K562 (cell line): ENCODE measurements around the gene ZCCHC24. TPM values are rescaled to one million over a fixed set of nuclear protein-coding genes. Genes with fewer than 3 reads are reported as not detected.

Source experiments
- ATAC-seq: fragments of 200-7000 bp; cut with Tn5 transposase; 3 replicates; pipeline ENCODE4 v1.9.1; 2020; ENCODE audit warnings: moderate library complexity
- BruUV-seq: library from RNA; stranded (reverse); fragments of 400-500 nt; replicated peaks from 2 replicates; lab custom pipeline; 2021; lab: Mats Ljungman, UMichigan
- CTCF ChIA-PET: fragments of 300-600 bp; formaldehyde crosslinking; extraction: SDS; loops from one replicate; lab custom pipeline; 2021; ENCODE audit warnings: low intra/inter-chr PET ratio; lab: Yijun Ruan, JAX
- POLR2A ChIA-PET: fragments of 300-600, 350-650 bp; sonication (Branson Sonifier 250); formaldehyde crosslinking; extraction: SDS; loops from one replicate; lab custom pipeline; 2021; ENCODE audit warnings: antibody characterized with exemption, inconsistent platforms; lab: Yijun Ruan, JAX
- DNase-seq, 4 experiments: peaks; one replicate each; pipeline versions ENCODE4 v3.0.0 to v3.0.0-alpha.2; 2011 to 2018; ENCODE audit warnings: low spot score in 3 of 4, mixed read lengths in 3 of 4; ENCODE audit errors: extremely low read depth in 1 of 4
- FAIRE-seq: peaks from 2 replicates; lab custom pipeline; 2011; peaks lifted over from hg19 to GRCh38; lab: Jason Lieb, UNC
- H2AFZ ChIP-seq: 2 replicates; pipeline ENCODE4 v1.6.0; 2011; ENCODE audit warnings: low read depth, low read length, control low read depth, inconsistent platforms
- H3K27ac ChIP-seq: fragments of 200-600 bp; 3 replicates; pipeline ENCODE4 v1.8.0; 2011; ENCODE audit warnings: low read depth, mild to moderate bottlenecking, control low read depth, inconsistent platforms, low read length, moderate library complexity, mixed read lengths; ENCODE audit errors: extremely low read depth
- H3K27me3 ChIP-seq, 2 experiments: fragments of 300-600 bp in 1 of 2; 2 replicates in 1 of 2; 3 replicates in 1 of 2; pipeline versions ENCODE4 v1.6.0 to v1.8.0; 2011; ENCODE audit warnings: inconsistent platforms in 2 of 2, low read length in 2 of 2, mild to moderate bottlenecking in 1 of 2, mixed read lengths in 1 of 2, moderate library complexity in 1 of 2; ENCODE audit not compliant: control insufficient read depth in 2 of 2, insufficient read depth in 2 of 2
- H3K36me3 ChIP-seq: fragments of 300-600 bp; 3 replicates; pipeline ENCODE4 v1.8.0; 2011; ENCODE audit warnings: mild to moderate bottlenecking, low read length, inconsistent platforms; ENCODE audit not compliant: control insufficient read depth, insufficient read depth
- H3K4me1 ChIP-seq, 2 experiments: fragments of 200-600 bp in 1 of 2; replicated peaks in 1 of 2; 2 replicates in 1 of 2; 3 replicates in 1 of 2; pipeline versions ENCODE4 v1.5.1 to v1.8.0; 2011; ENCODE audit warnings: inconsistent platforms in 2 of 2, low read length in 2 of 2, mild to moderate bottlenecking in 1 of 2, mixed read lengths in 1 of 2, moderate library complexity in 1 of 2; ENCODE audit not compliant: control insufficient read depth in 2 of 2, insufficient read depth in 2 of 2
- H3K4me2 ChIP-seq: 2 replicates; pipeline ENCODE4 v1.6.1; 2011; ENCODE audit warnings: low read length, control low read depth, inconsistent platforms, mixed read lengths; ENCODE audit not compliant: insufficient read depth
- H3K4me3 ChIP-seq: fragments of 200-600 bp; sonication (generic), shearing (Covaris generic); 2 replicates; pipeline ENCODE4 v1.5.1; 2016; ENCODE audit warnings: control low read depth, inconsistent platforms
- H3K79me2 ChIP-seq: fragments of 200-600 bp; 3 replicates; pipeline ENCODE4 v1.8.0; 2011; ENCODE audit warnings: low read length, inconsistent platforms; ENCODE audit not compliant: control insufficient read depth, insufficient read depth
- H3K9ac ChIP-seq, 2 experiments: 2 replicates each; pipeline versions ENCODE4 v1.6.0 to v1.6.1; 2011; ENCODE audit warnings: low read depth in 2 of 2, low read length in 2 of 2, control low read depth in 1 of 2, inconsistent platforms in 1 of 2, mild to moderate bottlenecking in 1 of 2, mixed read lengths in 1 of 2; ENCODE audit not compliant: insufficient read depth in 1 of 2
- H3K9me1 ChIP-seq: one replicate; pipeline ENCODE4 v1.6.0; 2011; ENCODE audit warnings: inconsistent platforms, mild to moderate bottlenecking, low read length, moderate library complexity; ENCODE audit not compliant: control insufficient read depth, insufficient read depth
- H3K9me3 ChIP-seq: replicated peaks from 2 replicates; pipeline ENCODE4 v1.5.1; 2011; ENCODE audit warnings: low read depth, low read length, inconsistent platforms; ENCODE audit not compliant: control insufficient read depth, insufficient read depth
- H4K20me1 ChIP-seq: replicated peaks from 2 replicates; pipeline ENCODE4 v1.6.1; 2011; ENCODE audit warnings: low read length, inconsistent platforms, mixed read lengths; ENCODE audit not compliant: control insufficient read depth, insufficient read depth
- BRD9 ChIP-seq: fragments of 450-650 bp; IDR thresholded peaks from 2 replicates; pipeline ENCODE4 v1.6.1; 2018; ENCODE audit warnings: low read depth; ENCODE audit not compliant: partially characterized antibody
- CBFA2T2 ChIP-seq: fragments of 450-650 bp; conservative IDR thresholded peaks from 2 replicates; pipeline ENCODE4 v1.6.1; 2017; ENCODE audit warnings: mild to moderate bottlenecking
- CBFA2T3 ChIP-seq: fragments of 450-650 bp; IDR thresholded peaks from 2 replicates; pipeline ENCODE4 v1.6.1; 2017
- DACH1 ChIP-seq: fragments of 450-650 bp; IDR thresholded peaks from 2 replicates; pipeline ENCODE4 v1.6.1; 2018; ENCODE audit not compliant: partially characterized antibody
- ESRRB ChIP-seq: fragments of 250-450 bp; sonication (Bioruptor Pico); IDR thresholded peaks from 2 replicates; pipeline ENCODE4 v1.5.0; 2020; ENCODE audit warnings: mild to moderate bottlenecking, moderate library complexity, borderline replicate concordance
- FOXA3 ChIP-seq, 2 experiments: fragments of 450-650 bp in 1 of 2; sonication (generic) in 1 of 2; formaldehyde crosslinking; IDR thresholded peaks in 1 of 2; conservative IDR thresholded peaks in 1 of 2; 2 replicates each; pipeline versions ENCODE4 v1.4.0 to v1.8.0; 2020 to 2022; ENCODE audit warnings: mild to moderate bottlenecking in 2 of 2, missing genetic modification reagents in 1 of 2
- HDAC1 ChIP-seq, 2 experiments: fragments of 450-650 bp; IDR thresholded peaks; 2 replicates each; pipeline ENCODE4 v1.6.1; 2016 to 2017; ENCODE audit warnings: inconsistent platforms in 1 of 2, mild to moderate bottlenecking in 1 of 2, moderate library complexity in 1 of 2
- NCOA6 ChIP-seq: fragments of 450-650 bp; IDR thresholded peaks from 2 replicates; pipeline ENCODE4 v1.6.1; 2017; ENCODE audit warnings: mild to moderate bottlenecking
- PML ChIP-seq: IDR thresholded peaks from 2 replicates; pipeline ENCODE4 v1.6.1; 2012; ENCODE audit warnings: low read length, inconsistent platforms
- POLR2AphosphoS5 ChIP-seq: IDR thresholded peaks from 2 replicates; pipeline ENCODE4 v1.6.1; 2011; ENCODE audit warnings: mild to moderate bottlenecking, low read depth, low read length, moderate library complexity; ENCODE audit not compliant: control insufficient read depth, insufficient read depth
- RERE ChIP-seq: sonication (generic); formaldehyde crosslinking; IDR thresholded peaks from 2 replicates; pipeline ENCODE4 v1.8.0; 2023; ENCODE audit warnings: missing genetic modification reagents, mild to moderate bottlenecking, borderline replicate concordance
- SIN3A ChIP-seq, 2 experiments: fragments of 150-350 bp in 1 of 2; IDR thresholded peaks; 2 replicates each; pipeline ENCODE4 v1.6.1; 2011 to 2016; ENCODE audit warnings: borderline replicate concordance in 2 of 2, low read depth in 2 of 2, low read length in 2 of 2, mild to moderate bottlenecking in 2 of 2, moderate library complexity in 2 of 2; ENCODE audit not compliant: control insufficient read depth in 1 of 2
- TCF3 ChIP-seq: sonication (generic); formaldehyde crosslinking; IDR thresholded peaks from 2 replicates; pipeline ENCODE4 v1.4.0; 2020; ENCODE audit warnings: mild to moderate bottlenecking, missing genetic modification reagents
- TFAP4 ChIP-seq: sonication (generic); formaldehyde crosslinking; IDR thresholded peaks from 2 replicates; pipeline ENCODE4 v1.8.0; 2022; ENCODE audit warnings: missing genetic modification reagents, mild to moderate bottlenecking, moderate library complexity, borderline replicate concordance
- ZKSCAN1 ChIP-seq: fragments of 150-350 bp; IDR thresholded peaks from 2 replicates; pipeline ENCODE4 v1.6.1; 2016; ENCODE audit warnings: low read depth, low read length
- WGBS: fragments of 100-300 bp; shearing (Covaris generic); methylation state at CpG from one replicate; pipeline ENCODE4 v1.1.6; 2016; ENCODE audit warnings: low coverage, mixed read lengths; ENCODE audit not compliant: insufficient coverage; ENCODE audit errors: missing lambda C conversion rate; 5-methylcytosine and 5-hydroxymethylcytosine counted together
- in situ Hi-C: fragments of 300-500 bp; cut with MboI; formaldehyde crosslinking; loops from 4 replicates; pipeline ENCODE4 v1.15.0; 2018; ENCODE audit warnings: inconsistent platforms, mixed read lengths
- intact Hi-C: fragments of 100-400 bp; cut with micrococcal nuclease; formaldehyde crosslinking; loops from 2 replicates; pipeline ENCODE4 v1.14.2; 2022
- polyA plus RNA-seq, 8 experiments: library from polyadenylated mRNA; depleted of rRNA in 4 of 8; stranded (reverse) in 5 of 8; unstranded in 3 of 8; fragments of >200 nt; fragmentation: Nextera tagmentation in 2 of 8; fragmentation: Illumina TruSeq in 1 of 8; extraction: Ambion mirVana in 2 of 8; extraction: Trizol in 1 of 8; gene quantifications; 2 replicates each; pipeline versions ENCODE4 v1.2.1 to v1.2.3, GENCODE V29; 2011 to 2014; ENCODE audit warnings: inconsistent platforms in 1 of 8, missing spikeins in 1 of 8
- total RNA-seq, 7 experiments: library from RNA; depleted of rRNA in 6 of 7; stranded (reverse); fragments of >200 nt in 6 of 7; fragmentation: Illumina TruSeq in 2 of 7; extraction: Trizol in 2 of 7; gene quantifications; 2 replicates each; pipeline versions ENCODE4 v1.2.1 to v1.2.3, GENCODE V29; 2011 to 2021; ENCODE audit warnings: low replicate concordance in 1 of 7

ZCCHC24 gene
- total and polyA plus RNA-seq, 9 of the 15 experiments (the other 6 are each of a cell fraction or from before 2014, with no cell fraction given) = 0.84 to 11.0 (median 4.6) TPM

GRCh38 chr10:79348640-79348988, 96.8 kb downstream of the ZCCHC24 start:
- peaks cover 21% of the 10 kb centered on the region for H3K9me1 ChIP-seq
- H3K79me2 ChIP-seq = peaks cover 39% of the 10 kb centered on the region
- H3K9ac ChIP-seq = peak overlapping the region; percentile 95 to 99
- no peak overlapping the region for H2AFZ ChIP-seq
- H3K36me3 ChIP-seq = peaks cover 54% of the 10 kb centered on the region
- DNase-seq = peak; percentile 24 to 55 (median 40)
- H3K9me3 ChIP-seq = no peaks in the 10 kb centered on the region
- H3K4me1 ChIP-seq = peaks cover 25 to 50% of the 10 kb centered on the region in 2 experiments
- no peaks in the 10 kb centered on the region for H3K27me3 ChIP-seq
- in situ Hi-C loops (no loop called here), intact Hi-C loops (no loop called here)
- peaks cover 25% of the 10 kb centered on the region for H4K20me1 ChIP-seq
- 11% methylated on average over 3 of the region's 3 CpGs for WGBS
- TSS peak; percentile 32 for BruUV-seq
- ChIA-PET POLR2A (interaction anchor here (0.5 to 2.7 kb wide), 11 partner anchors 9 to 1301 kb away, joined by 3 to 9 read pairs (median 5); partner anchors contain the start of gene ZCCHC24), CTCF (no interaction called here)
- H3K4me2 ChIP-seq = peak overlapping the region; percentile 88
- no peak for ATAC-seq
- H3K4me3 ChIP-seq = peak overlapping the region; percentile 88
- TF ChIP-seq RERE (no peak), PML (no peak), HDAC1 (IDR thresholded peaks at IDR 0.05) (0 out of 4 replicates have a peak, but pooled peaks of 1 of the 2 experiments have one; percentile 35), CBFA2T2 (peak; percentile 48; the same call in 1 of the 2 replicates), SIN3A (IDR thresholded peaks at IDR 0.05; ENCODE audit: borderline replicate concordance in 2 of 2, control insufficient read depth in 1 of 2, low read depth in 2 of 2, low read length in 2 of 2) (0 out of 4 replicates have a peak, but pooled peaks have one; percentile 1 to 5), TFAP4 (CRISPR knock-in tag) (peak; percentile 61), ESRRB (CRISPR knock-in tag) (no peak), FOXA3 (CRISPR knock-in tag; conservative IDR thresholded peaks at IDR 0.05 in 1 of 2, IDR thresholded peaks at IDR 0.05 in 1 of 2) (peak in 1 of 2 experiments; percentile 75; a peak in 2 of 4 replicates), POLR2AphosphoS5 (0 out of 2 replicates have a peak, but pooled peaks have one; percentile 4), TCF3 (CRISPR knock-in tag) (peak; percentile 29; the same call in 1 of the 2 replicates), NCOA6 (no peak), DACH1 (peak; percentile 26), ZKSCAN1 (0 out of 2 replicates have a peak, but pooled peaks have one; percentile 9), CBFA2T3 (peak; percentile 68), BRD9 (no peak)
- H3K27ac ChIP-seq = peak overlapping the region; percentile 96
- no peak for FAIRE-seq
